ENCODE measurements around the gene TMEM80. TPM values are rescaled to one million over a fixed set of nuclear protein-coding genes. Genes with fewer than 3 reads are reported as not detected.

The TMEM80 gene
- total RNA-seq, 4 donors from 2014 or later: 19.3 to 121 (median 41.8) TPM

DNA sequence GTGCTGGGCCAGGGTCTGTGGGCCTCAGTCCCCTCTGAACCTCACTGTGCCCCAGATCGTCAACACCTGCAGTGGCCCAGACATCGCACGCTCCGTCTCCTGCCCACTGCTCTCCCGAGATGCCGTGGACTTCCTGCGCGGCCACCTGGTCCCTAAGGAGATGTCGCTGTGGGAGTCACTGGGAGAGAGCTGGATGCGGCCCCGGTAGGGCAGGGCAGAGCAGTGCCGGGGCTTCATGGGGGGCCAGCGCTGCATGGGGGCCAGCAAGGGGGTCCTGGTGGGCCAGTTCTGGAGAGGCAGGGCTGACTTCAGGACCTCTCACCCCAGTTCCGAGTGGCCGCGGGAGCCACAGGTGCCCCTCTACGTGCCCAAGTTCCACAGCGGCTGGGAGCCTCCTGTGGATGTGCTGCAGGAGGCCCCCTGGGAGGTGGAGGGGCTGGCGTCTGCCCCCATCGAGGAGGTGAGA is 26.8 kb downstream of the TMEM80 start:
- H3K4me3 ChIP-seq: no peak overlapping the region
- peaks cover 51% of the 10 kb centered on the region for H3K27me3 ChIP-seq
- in situ Hi-C loops (cut with MboI; ENCODE audit: low pct_ligation_motif_present in 1 of 4, low pct_unique_long_range_greater_than_20kb in 1 of 4, low sequenced_read_pairs in 3 of 4) (loop anchor here in 1 of 4 donors (10.0 kb wide), 1 partner anchor 58 kb away; no protein-coding TSS in a partner anchor), intact Hi-C loops (cut with DNase I; ENCODE audit: low total_unique reads) (loop anchor here (5.0 kb wide), 1 partner anchor 165 kb away; no protein-coding TSS in a partner anchor)
- TF ChIP-seq, protein P1, sequence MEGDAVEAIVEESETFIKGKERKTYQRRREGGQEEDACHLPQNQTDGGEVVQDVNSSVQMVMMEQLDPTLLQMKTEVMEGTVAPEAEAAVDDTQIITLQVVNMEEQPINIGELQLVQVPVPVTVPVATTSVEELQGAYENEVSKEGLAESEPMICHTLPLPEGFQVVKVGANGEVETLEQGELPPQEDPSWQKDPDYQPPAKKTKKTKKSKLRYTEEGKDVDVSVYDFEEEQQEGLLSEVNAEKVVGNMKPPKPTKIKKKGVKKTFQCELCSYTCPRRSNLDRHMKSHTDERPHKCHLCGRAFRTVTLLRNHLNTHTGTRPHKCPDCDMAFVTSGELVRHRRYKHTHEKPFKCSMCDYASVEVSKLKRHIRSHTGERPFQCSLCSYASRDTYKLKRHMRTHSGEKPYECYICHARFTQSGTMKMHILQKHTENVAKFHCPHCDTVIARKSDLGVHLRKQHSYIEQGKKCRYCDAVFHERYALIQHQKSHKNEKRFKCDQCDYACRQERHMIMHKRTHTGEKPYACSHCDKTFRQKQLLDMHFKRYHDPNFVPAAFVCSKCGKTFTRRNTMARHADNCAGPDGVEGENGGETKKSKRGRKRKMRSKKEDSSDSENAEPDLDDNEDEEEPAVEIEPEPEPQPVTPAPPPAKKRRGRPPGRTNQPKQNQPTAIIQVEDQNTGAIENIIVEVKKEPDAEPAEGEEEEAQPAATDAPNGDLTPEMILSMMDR (IDR thresholded peaks at IDR 0.05): no peak
- TF ChIP-seq POLR2A (IDR thresholded peaks at IDR 0.05) (no peak), EP300 (IDR thresholded peaks at IDR 0.05; ENCODE audit: low read depth) (no peak), POLR2AphosphoS5 (IDR thresholded peaks at IDR 0.05) (no peak)
- 73% methylated on average over 20 of the region's 20 CpGs; no CpG with 5 or more reads in 1 of the 2 donors for WGBS, 2 donors (ENCODE audit: low coverage in 1 of 2)
- no peak overlapping the region for H3K27ac ChIP-seq
- peaks cover 14 to 45% (median 38%) of the 10 kb centered on the region in 4 donors for H3K4me1 ChIP-seq
- no peaks in the 10 kb centered on the region for H3K36me3 ChIP-seq
- no peaks in the 10 kb centered on the region for H3K9me3 ChIP-seq
- no peak for DNase-seq

DNA sequence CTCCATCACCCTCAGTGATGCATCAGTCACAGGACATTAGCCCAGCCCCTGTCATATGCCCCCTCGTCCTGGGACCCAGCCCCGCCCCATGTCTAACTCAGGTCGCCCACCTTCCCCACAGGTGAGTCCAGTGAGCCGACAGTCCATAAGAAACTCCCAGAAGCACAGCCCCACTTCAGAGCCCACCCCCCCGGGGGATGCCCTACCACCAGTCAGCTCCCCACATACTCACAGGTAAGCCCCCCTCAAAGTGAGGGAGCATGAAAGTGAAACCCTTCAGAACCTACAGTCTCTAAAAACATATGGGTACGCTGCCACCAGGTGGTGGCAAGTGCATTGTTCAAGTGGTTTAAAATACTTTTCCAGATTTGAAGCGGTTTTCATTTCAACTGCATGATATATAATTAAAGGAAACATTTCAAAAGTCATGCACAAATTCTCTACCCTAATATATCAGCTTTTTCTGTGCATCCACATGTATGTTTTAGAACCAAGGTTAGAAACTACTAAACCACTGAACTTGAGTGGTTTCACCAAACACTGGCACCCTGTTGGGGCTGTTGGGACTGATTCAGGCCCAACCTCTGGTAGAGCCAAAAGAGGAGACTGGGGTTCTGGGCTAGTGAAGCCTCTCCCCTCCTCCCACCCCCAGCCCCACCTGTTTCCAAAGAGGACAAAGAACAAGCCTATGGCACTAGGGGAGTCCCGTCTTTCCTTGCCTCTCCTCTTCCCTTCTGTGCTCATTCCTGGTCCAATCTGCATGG is 27.7 kb downstream of the TMEM80 start:
- WGBS, 2 donors (ENCODE audit: low coverage in 1 of 2): 31 to 40% methylated on average over 2 to 5 of the region's 8 CpGs
- Histone ChIP-seq H3K4me1 (peaks cover 14 to 55% (median 45%) of the 10 kb centered on the region in 4 donors), H3K27me3 (peaks cover 52% of the 10 kb centered on the region), H3K36me3 (no peaks in the 10 kb centered on the region), H3K4me3 (no peak overlapping the region), H3K27ac (no peak overlapping the region), H3K9me3 (no peaks in the 10 kb centered on the region)
- intact Hi-C loops (cut with DNase I; ENCODE audit: low total_unique reads): loop anchor here (5.0 kb wide), 1 partner anchor 166 kb away; no protein-coding TSS in a partner anchor
- in situ Hi-C loops (cut with MboI; ENCODE audit: low pct_ligation_motif_present in 1 of 4, low pct_unique_long_range_greater_than_20kb in 1 of 4, low sequenced_read_pairs in 3 of 4): loop anchor here in 1 of 4 donors (10.0 kb wide), 1 partner anchor 59 kb away; no protein-coding TSS in a partner anchor
- TF ChIP-seq POLR2AphosphoS5 (IDR thresholded peaks at IDR 0.05): no peak
- TF ChIP-seq, protein P1 (IDR thresholded peaks at IDR 0.05): peak; percentile 50 to 86 (median 74)
- peak; percentile 57 for DNase-seq

DNA sequence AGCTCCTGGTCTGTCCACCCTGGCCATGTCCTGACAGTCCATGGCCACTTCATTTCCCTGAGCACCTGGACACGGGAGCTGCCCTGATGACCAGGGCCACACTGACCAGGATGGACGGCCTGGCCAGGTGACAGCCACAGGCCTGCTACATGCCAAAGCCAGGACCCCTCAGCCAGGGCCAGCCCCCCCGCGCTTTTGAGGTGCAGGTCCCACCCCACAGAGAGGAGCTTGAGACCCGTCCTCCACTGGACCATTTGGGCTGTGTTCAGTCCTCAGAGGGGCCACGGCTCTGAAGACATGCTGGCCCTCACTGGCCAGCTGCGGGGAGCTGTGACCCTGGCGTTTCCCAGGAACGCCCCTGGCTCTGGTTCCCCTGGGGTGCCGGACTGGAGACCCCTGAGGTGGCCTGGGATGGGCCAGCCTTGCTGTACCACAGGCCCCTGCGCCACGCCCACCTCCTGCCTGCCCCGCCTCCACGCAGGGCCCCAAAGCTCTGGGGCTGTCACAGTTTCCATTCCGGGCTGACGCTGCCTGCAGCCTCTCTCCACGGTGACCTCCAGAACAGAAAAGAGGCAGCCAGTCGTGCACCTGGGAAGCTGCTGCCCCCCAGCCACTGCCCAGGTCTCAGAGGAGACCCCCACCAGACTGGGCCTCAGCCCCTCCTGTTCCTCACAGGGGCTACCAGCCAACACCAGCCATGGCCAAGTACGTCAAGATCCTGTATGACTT is 28.6 kb downstream of the TMEM80 start:
- no peaks in the 10 kb centered on the region for H3K9me3 ChIP-seq
- no peak for TF ChIP-seq EP300 (IDR thresholded peaks at IDR 0.05; ENCODE audit: low read depth)
- TF ChIP-seq, protein P1 (IDR thresholded peaks at IDR 0.05): no peak
- TF ChIP-seq POLR2A (IDR thresholded peaks at IDR 0.05): no peak
- no peak for TF ChIP-seq POLR2AphosphoS5 (IDR thresholded peaks at IDR 0.05)
- in situ Hi-C loops (cut with MboI; ENCODE audit: low pct_ligation_motif_present in 1 of 4, low pct_unique_long_range_greater_than_20kb in 1 of 4, low sequenced_read_pairs in 3 of 4) (loop anchor here in 1 of 4 donors (10.0 kb wide), 1 partner anchor 59 kb away; no protein-coding TSS in a partner anchor), intact Hi-C loops (cut with DNase I; ENCODE audit: low total_unique reads) (loop anchor here (5.0 kb wide), 1 partner anchor 167 kb away; no protein-coding TSS in a partner anchor)
- H3K4me1 ChIP-seq: peaks cover 14 to 57% (median 47%) of the 10 kb centered on the region in 4 donors
- H3K27me3 ChIP-seq: peaks cover 61% of the 10 kb centered on the region
- no peaks in the 10 kb centered on the region for H3K36me3 ChIP-seq
- DNase-seq: no peak
- WGBS, 2 donors (ENCODE audit: low coverage in 1 of 2): 90% methylated on average over 14 of the region's 19 CpGs; no CpG with 5 or more reads in 1 of the 2 donors
- H3K27ac ChIP-seq: no peak overlapping the region
- H3K4me3 ChIP-seq: no peak overlapping the region
